Sigmoid colon (tissue), 7 donors: ENCODE measurements around the gene CORO2B. TPM values are rescaled to one million over a fixed set of nuclear protein-coding genes. Genes with fewer than 3 reads are reported as not detected.

Experiments
- DNase-seq: peaks from one replicate; pipeline ENCODE4 v3.0.0-alpha.2; 2019
- H3K27ac ChIP-seq, 4 donors: fragments of 200-600 bp; sonication (generic); one replicate each; pipeline ENCODE4 v1.5.1; 2016 to 2019; ENCODE audit warnings: mild to moderate bottlenecking in 1 of 4
- H3K27me3 ChIP-seq, 3 donors: fragments of 200-600 bp; sonication (generic); one replicate each; pipeline ENCODE4 v1.5.1; 2019; ENCODE audit warnings: mild to moderate bottlenecking in 1 of 3
- H3K36me3 ChIP-seq, 4 donors: fragments of 200-600 bp; sonication (generic); one replicate each; pipeline ENCODE4 v1.5.1; 2016 to 2019
- H3K4me1 ChIP-seq, 4 donors: fragments of 200-600 bp; sonication (generic); one replicate each; pipeline ENCODE4 v1.5.1; 2017 to 2019
- H3K4me3 ChIP-seq, 4 donors: fragments of 200-600 bp; sonication (generic); one replicate each; pipeline ENCODE4 v1.5.1; 2017 to 2019; ENCODE audit warnings: mild to moderate bottlenecking in 2 of 4, moderate library complexity in 1 of 4
- H3K9me3 ChIP-seq, 4 donors: fragments of 200-600 bp in 3 of 4; sonication (generic) in 3 of 4; one replicate each; pipeline versions ENCODE4 v1.5.1 to v1.6.1; 2013 to 2019
- CTCF ChIP-seq, 4 experiments: fragments of 450-650 bp in 3 of 4; fragments of 200-600 bp in 1 of 4; IDR thresholded peaks; one replicate each; pipeline ENCODE4 v1.5.1; 2016 to 2019; ENCODE audit warnings: antibody characterized with exemption in 4 of 4, mild to moderate bottlenecking in 3 of 4, moderate library complexity in 2 of 4
- EP300 ChIP-seq, 4 donors: sonication (generic); formaldehyde crosslinking; IDR thresholded peaks; one replicate each; pipeline ENCODE4 v1.6.1; 2017; ENCODE audit warnings: antibody characterized with exemption in 4 of 4
- POLR2A ChIP-seq, 2 donors: fragments of 450-650 bp; IDR thresholded peaks; one replicate each; pipeline ENCODE4 v1.6.1; 2016; ENCODE audit warnings: antibody characterized with exemption in 2 of 2, mild to moderate bottlenecking in 2 of 2, moderate library complexity in 2 of 2
- POLR2AphosphoS5 ChIP-seq, 4 donors: sonication (generic); formaldehyde crosslinking; IDR thresholded peaks; one replicate each; pipeline ENCODE4 v1.6.1; 2017; ENCODE audit warnings: antibody characterized with exemption in 4 of 4
- WGBS, 2 donors: extraction: QIAGEN DNeasy Blood & Tissue Kit; methylation state at CpG; one replicate each; pipeline ENCODE4 v1.1.7; 2013; 5-methylcytosine and 5-hydroxymethylcytosine counted together
- intact Hi-C: fragments of 100-400 bp; cut with DNase I; formaldehyde crosslinking; loops from one replicate; pipeline ENCODE4 v1.15.1; 2023
- polyA plus RNA-seq, 3 donors: library from polyadenylated mRNA; stranded (reverse); fragments of 200-250 nt; gene quantifications; one replicate each; pipeline ENCODE4 v1.2.3, GENCODE V29; 2013
- total RNA-seq, 4 donors: library from RNA; depleted of rRNA; stranded (reverse); fragments of >200 nt; gene quantifications; one replicate each; pipeline ENCODE4 v1.1.0, GENCODE V29; 2016
- donor health status: healthy with polysubstance abuse.
- donor health status: Bipolar disorder and iron deficiency.
- donor health status: healthy.

The CORO2B gene
- total and polyA plus RNA-seq, 7 donors: 0.46 to 3.9 (median 3.1) TPM

- intact Hi-C loops: no loop called here
- H3K4me3 ChIP-seq: no peak overlapping the region
- no peak for DNase-seq
- peaks cover 0 to 20% (median 4%) of the 10 kb centered on the region in 4 donors for H3K4me1 ChIP-seq
- H3K27me3 ChIP-seq: no peaks in the 10 kb centered on the region
- peak overlapping the region in 1 of 4 donors; percentile 1 for H3K27ac ChIP-seq
- WGBS, 2 donors: 87 to 93% methylated on average over 6 of the region's 6 CpGs
- no peaks in the 10 kb centered on the region for H3K36me3 ChIP-seq
- no peaks in the 10 kb centered on the region for H3K9me3 ChIP-seq
- TF ChIP-seq POLR2A (IDR thresholded peaks at IDR 0.05) (no peak), CTCF (IDR thresholded peaks at IDR 0.05) (no peak), EP300 (IDR thresholded peaks at IDR 0.05) (no peak), POLR2AphosphoS5 (IDR thresholded peaks at IDR 0.05) (no peak)
Observed at GRCh38 chr15:68612979-68613740, 34.4 kb downstream of the CORO2B start.

DNA sequence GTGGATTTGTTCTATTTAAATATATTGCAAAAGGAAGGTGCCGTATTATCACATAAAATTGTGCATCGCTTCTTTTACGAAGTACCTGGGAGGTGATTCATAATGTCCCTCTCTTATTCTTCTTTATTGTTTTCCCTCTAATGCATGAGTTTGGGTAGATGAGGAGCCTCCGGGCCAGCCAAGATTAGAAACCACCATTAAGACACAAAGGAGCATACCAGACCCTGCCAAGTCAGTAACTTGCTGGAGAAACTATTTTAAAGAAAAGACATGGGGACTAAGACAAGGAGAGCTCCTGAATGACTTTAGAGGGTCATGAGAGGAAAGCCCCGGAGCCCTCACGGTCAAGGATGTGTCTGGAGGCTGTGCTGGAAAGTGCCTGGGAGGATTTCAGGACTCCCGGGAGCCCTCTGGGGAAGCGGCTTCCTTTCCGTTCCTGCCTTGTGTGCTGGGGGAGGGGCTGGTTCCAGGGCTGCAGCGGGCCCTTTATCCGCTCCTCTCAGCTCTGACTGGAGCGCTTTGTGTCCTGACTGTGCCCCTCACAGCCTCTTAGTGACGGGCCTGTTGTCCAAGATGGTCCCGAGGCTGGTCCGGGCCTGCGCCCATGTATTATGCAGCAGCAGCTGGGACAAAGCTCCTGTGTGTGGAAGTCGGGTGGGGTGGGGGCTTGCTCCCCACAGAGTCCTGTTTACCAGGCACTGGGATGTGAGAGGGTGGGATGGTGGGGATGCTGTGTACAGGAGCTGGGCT, 35.7 kb downstream of the CORO2B start:
- TF ChIP-seq POLR2AphosphoS5 (IDR thresholded peaks at IDR 0.05) (peak in 1 of 4 donors; percentile 22), POLR2A (IDR thresholded peaks at IDR 0.05) (no peak)
- peak overlapping the region; percentile 21 to 59 (median 52) for H3K27ac ChIP-seq
- peak; percentile 75 for DNase-seq
- no peaks in the 10 kb centered on the region for H3K36me3 ChIP-seq
- intact Hi-C loops: no loop called here
- H3K4me1 ChIP-seq: peaks cover 0 to 7% (median 0%) of the 10 kb centered on the region in 4 donors
- WGBS, 2 donors: 73 to 75% methylated on average over 17 of the region's 17 CpGs
- H3K27me3 ChIP-seq: no peaks in the 10 kb centered on the region
- H3K9me3 ChIP-seq: no peaks in the 10 kb centered on the region
- no peak overlapping the region for H3K4me3 ChIP-seq

GRCh38 chr15:68615301-68615700, 36.5 kb downstream of the CORO2B start:
- 67 to 70% methylated on average over 1 of the region's 1 CpG for WGBS, 2 donors
- intact Hi-C loops: no loop called here
- Histone ChIP-seq H3K4me1 (peaks cover 0 to 7% (median 0%) of the 10 kb centered on the region in 4 donors), H3K27ac (peak overlapping the region; percentile 21 to 59 (median 52)), H3K27me3 (no peaks in the 10 kb centered on the region), H3K4me3 (no peak overlapping the region), H3K9me3 (no peaks in the 10 kb centered on the region), H3K36me3 (no peaks in the 10 kb centered on the region)
- TF ChIP-seq POLR2A (IDR thresholded peaks at IDR 0.05) (no peak), CTCF (IDR thresholded peaks at IDR 0.05) (no peak), EP300 (IDR thresholded peaks at IDR 0.05) (no peak), POLR2AphosphoS5 (IDR thresholded peaks at IDR 0.05) (no peak)
- DNase-seq: no peak

DNA sequence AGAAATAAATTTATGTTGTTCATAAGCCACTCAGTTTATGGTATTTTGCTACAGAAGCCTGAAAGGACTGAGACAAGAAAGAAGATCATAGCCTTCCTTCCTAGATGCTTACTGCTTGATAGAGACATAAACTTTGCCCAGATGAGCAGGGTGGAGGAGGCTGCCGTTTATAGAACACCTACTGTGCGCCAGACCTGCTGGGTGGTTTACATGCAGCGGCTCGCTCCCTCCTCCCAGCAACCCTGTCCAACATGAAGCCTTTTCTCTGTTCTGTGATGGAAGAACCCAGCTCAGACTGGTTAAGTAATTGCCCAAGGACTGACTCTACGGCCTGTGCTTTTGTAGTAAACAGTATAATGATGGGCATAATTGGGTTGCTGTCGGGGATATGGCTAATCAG, 37.0 kb downstream of the CORO2B start:
- WGBS, 2 donors: 76 to 91% methylated on average over 6 of the region's 6 CpGs
- Histone ChIP-seq H3K27me3 (no peaks in the 10 kb centered on the region), H3K36me3 (no peaks in the 10 kb centered on the region), H3K4me1 (peaks cover 0 to 7% (median 0%) of the 10 kb centered on the region in 4 donors), H3K9me3 (no peaks in the 10 kb centered on the region), H3K4me3 (no peak overlapping the region), H3K27ac (peak overlapping the region in 3 of 4 donors; percentile 21 to 53 (median 52))
- TF ChIP-seq POLR2A (IDR thresholded peaks at IDR 0.05): no peak
- no peak for TF ChIP-seq POLR2AphosphoS5 (IDR thresholded peaks at IDR 0.05)
- TF ChIP-seq EP300 (IDR thresholded peaks at IDR 0.05): no peak
- no peak for TF ChIP-seq CTCF (IDR thresholded peaks at IDR 0.05)
- DNase-seq: no peak
- intact Hi-C loops: no loop called here

GRCh38 chr15:68616397-68616796, 37.6 kb downstream of the CORO2B start:
- 92 to 93% methylated on average over 16 of the region's 16 CpGs for WGBS, 2 donors
- peaks cover 0 to 7% (median 1%) of the 10 kb centered on the region in 4 donors for H3K4me1 ChIP-seq
- no peak for DNase-seq
- intact Hi-C loops: no loop called here
- H3K27ac ChIP-seq: peak overlapping the region in 1 of 4 donors; percentile 52
- H3K27me3 ChIP-seq: no peaks in the 10 kb centered on the region
- no peak overlapping the region for H3K4me3 ChIP-seq
- no peaks in the 10 kb centered on the region for H3K36me3 ChIP-seq
- TF ChIP-seq POLR2AphosphoS5 (IDR thresholded peaks at IDR 0.05) (no peak), POLR2A (IDR thresholded peaks at IDR 0.05) (no peak), CTCF (IDR thresholded peaks at IDR 0.05) (no peak), EP300 (IDR thresholded peaks at IDR 0.05) (no peak)
- H3K9me3 ChIP-seq: no peaks in the 10 kb centered on the region
